Measurements from ENCODE around the gene ICA1L.
"Not testable (repeated sequence)": the region's sequence is repeated elsewhere in the genome, so short reads cannot be mapped to it uniquely, and the experiment has no call there.

ICA1L gene

GRCh38 chr2:202858601-202859000 lies 13.0 kb downstream of the ICA1L start:
- H3K36me3 Mint-ChIP-seq (ENCODE audit: low read depth) = peaks cover 15% of the 10 kb centered on the region
- H3K9me3 Mint-ChIP-seq = peaks cover 31% of the 10 kb centered on the region
- TF ChIP-seq, protein P1, sequence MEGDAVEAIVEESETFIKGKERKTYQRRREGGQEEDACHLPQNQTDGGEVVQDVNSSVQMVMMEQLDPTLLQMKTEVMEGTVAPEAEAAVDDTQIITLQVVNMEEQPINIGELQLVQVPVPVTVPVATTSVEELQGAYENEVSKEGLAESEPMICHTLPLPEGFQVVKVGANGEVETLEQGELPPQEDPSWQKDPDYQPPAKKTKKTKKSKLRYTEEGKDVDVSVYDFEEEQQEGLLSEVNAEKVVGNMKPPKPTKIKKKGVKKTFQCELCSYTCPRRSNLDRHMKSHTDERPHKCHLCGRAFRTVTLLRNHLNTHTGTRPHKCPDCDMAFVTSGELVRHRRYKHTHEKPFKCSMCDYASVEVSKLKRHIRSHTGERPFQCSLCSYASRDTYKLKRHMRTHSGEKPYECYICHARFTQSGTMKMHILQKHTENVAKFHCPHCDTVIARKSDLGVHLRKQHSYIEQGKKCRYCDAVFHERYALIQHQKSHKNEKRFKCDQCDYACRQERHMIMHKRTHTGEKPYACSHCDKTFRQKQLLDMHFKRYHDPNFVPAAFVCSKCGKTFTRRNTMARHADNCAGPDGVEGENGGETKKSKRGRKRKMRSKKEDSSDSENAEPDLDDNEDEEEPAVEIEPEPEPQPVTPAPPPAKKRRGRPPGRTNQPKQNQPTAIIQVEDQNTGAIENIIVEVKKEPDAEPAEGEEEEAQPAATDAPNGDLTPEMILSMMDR (IDR thresholded peaks at IDR 0.05; ENCODE audit: unreplicated experiment in 3 of 3) = no peak
- H3K27me3 Mint-ChIP-seq (ENCODE audit: low read depth) = no peaks in the 10 kb centered on the region
- H3K27ac Mint-ChIP-seq = no peak overlapping the region
- no peaks in the 10 kb centered on the region for H3K4me1 Mint-ChIP-seq
- H3K4me3 Mint-ChIP-seq = no peak overlapping the region

- H3K9me3 Mint-ChIP-seq = peaks cover 18% of the 10 kb centered on the region
- not testable (repeated sequence) for H3K27me3 Mint-ChIP-seq (ENCODE audit: low read depth); H3K4me3 Mint-ChIP-seq; H3K4me1 Mint-ChIP-seq; H3K27ac Mint-ChIP-seq
- H3K36me3 Mint-ChIP-seq (ENCODE audit: low read depth) = peaks cover 19% of the 10 kb centered on the region
Observed at GRCh38 chr2:202849343-202849742, 22.2 kb downstream of the ICA1L start.

- TF ChIP-seq, protein P1 (IDR thresholded peaks at IDR 0.05; ENCODE audit: unreplicated experiment in 3 of 3) = no peak
Observed at GRCh38 chr2:202848813-202849212, 22.8 kb downstream of the ICA1L start.

GRCh38 chr2:202847693-202848524 lies 23.7 kb downstream of the ICA1L start:
- Mint-ChIP-seq H3K4me3 (no peak overlapping the region), H3K4me1 (no peaks in the 10 kb centered on the region), H3K9me3 (peaks cover 13% of the 10 kb centered on the region), H3K36me3 (ENCODE audit: low read depth) (peaks cover 23% of the 10 kb centered on the region), H3K27ac (no peak overlapping the region), H3K27me3 (ENCODE audit: low read depth) (no peaks in the 10 kb centered on the region)
- TF ChIP-seq, protein P1 (IDR thresholded peaks at IDR 0.05; ENCODE audit: unreplicated experiment in 3 of 3) = no peak

More at GRCh38 chr2:202848813-202849212, 22.8 kb downstream of the ICA1L start:
- no peaks in the 10 kb centered on the region for H3K4me1 Mint-ChIP-seq
- H3K27ac Mint-ChIP-seq = peak overlapping the region in 1 of 3 experiments; percentile 21
- H3K36me3 Mint-ChIP-seq (ENCODE audit: low read depth) = peaks cover 15% of the 10 kb centered on the region
- H3K4me3 Mint-ChIP-seq = no peak overlapping the region
- H3K9me3 Mint-ChIP-seq = peaks cover 14% of the 10 kb centered on the region
- no peaks in the 10 kb centered on the region for H3K27me3 Mint-ChIP-seq (ENCODE audit: low read depth)

- no peaks in the 10 kb centered on the region for H3K4me1 Mint-ChIP-seq
- TF ChIP-seq, protein P1 (IDR thresholded peaks at IDR 0.05; ENCODE audit: unreplicated experiment in 3 of 3) = no peak
- H3K9me3 Mint-ChIP-seq = peaks cover 10% of the 10 kb centered on the region
- peak overlapping the region in 1 of 3 experiments; percentile 5 for H3K27ac Mint-ChIP-seq
- no peaks in the 10 kb centered on the region for H3K27me3 Mint-ChIP-seq (ENCODE audit: low read depth)
- H3K36me3 Mint-ChIP-seq (ENCODE audit: low read depth) = peaks cover 19% of the 10 kb centered on the region
- H3K4me3 Mint-ChIP-seq = no peak overlapping the region
Observed at GRCh38 chr2:202844656-202845055, 26.9 kb downstream of the ICA1L start.

GRCh38 chr2:202842690-202843089 lies 28.9 kb downstream of the ICA1L start:
- Mint-ChIP-seq H3K9me3 (peaks cover 10% of the 10 kb centered on the region), H3K4me3 (no peak overlapping the region), H3K27me3 (ENCODE audit: low read depth) (no peaks in the 10 kb centered on the region), H3K27ac (no peak overlapping the region), H3K4me1 (no peaks in the 10 kb centered on the region), H3K36me3 (ENCODE audit: low read depth) (peaks cover 19% of the 10 kb centered on the region)
- TF ChIP-seq, protein P1 (IDR thresholded peaks at IDR 0.05; ENCODE audit: unreplicated experiment in 3 of 3) = no peak

Measured in nephron (organoid).